Endodermal cell (in vitro differentiated cells): ENCODE data around the gene EZR. TPM values are rescaled to one million over a fixed set of nuclear protein-coding genes. Genes with fewer than 3 reads are reported as not detected.
A peak's percentile ranks its signal among the peaks of the same experiment; 100 is the strongest.

Source experiments
- DNase-seq: peaks from one replicate; pipeline ENCODE4 v3.0.0-alpha.2; 2017
- H3K27ac ChIP-seq: 2 replicates; pipeline ENCODE4 v1.5.1; 2013; ENCODE audit warnings: mild to moderate bottlenecking, low read depth, low read length, moderate library complexity
- H3K27me3 ChIP-seq: 2 replicates; pipeline ENCODE4 v1.6.1; 2013; ENCODE audit warnings: mild to moderate bottlenecking, low read length, moderate library complexity; ENCODE audit not compliant: insufficient read depth, control insufficient read depth, poor library complexity, severe bottlenecking
- H3K36me3 ChIP-seq: 2 replicates; pipeline ENCODE4 v1.7.0; 2013; ENCODE audit warnings: mild to moderate bottlenecking, low read length, moderate library complexity; ENCODE audit not compliant: control insufficient read depth, insufficient read depth
- H3K4me1 ChIP-seq: one replicate; pipeline ENCODE4 v1.7.0; 2013; ENCODE audit warnings: low read length; ENCODE audit not compliant: control insufficient read depth, insufficient read depth
- H3K4me3 ChIP-seq: 2 replicates; pipeline ENCODE4 v1.5.1; 2013; ENCODE audit warnings: mild to moderate bottlenecking, low read length, moderate library complexity
- H3K9ac ChIP-seq: 2 replicates; pipeline ENCODE4 v1.6.1; 2013; ENCODE audit warnings: mild to moderate bottlenecking, low read length, moderate library complexity; ENCODE audit not compliant: poor library complexity, severe bottlenecking; ENCODE audit errors: extremely low read depth
- H3K9me3 ChIP-seq: 2 replicates; pipeline ENCODE4 v1.6.1; 2013; ENCODE audit warnings: mild to moderate bottlenecking, low read length, moderate library complexity; ENCODE audit not compliant: control insufficient read depth
- H3K27ac Mint-ChIP-seq: 2 replicates; pipeline ENCODE4 v1.8.0; 2020; ENCODE audit warnings: mixed read lengths
- H3K27me3 Mint-ChIP-seq: 2 replicates; pipeline ENCODE4 v1.8.0; 2021; ENCODE audit warnings: mild to moderate bottlenecking, mixed read lengths; ENCODE audit not compliant: insufficient read depth
- H3K36me3 Mint-ChIP-seq: 2 replicates; pipeline ENCODE4 v1.8.0; 2020; ENCODE audit warnings: low read depth, mixed read lengths
- H3K4me1 Mint-ChIP-seq: 2 replicates; pipeline ENCODE4 v1.8.0; 2020; ENCODE audit warnings: mixed read lengths
- H3K4me3 Mint-ChIP-seq: 2 replicates; pipeline ENCODE4 v1.8.0; 2020; ENCODE audit warnings: mild to moderate bottlenecking, moderate library complexity, mixed read lengths
- H3K9me3 Mint-ChIP-seq: 2 replicates; pipeline ENCODE4 v1.8.0; 2020; ENCODE audit warnings: mild to moderate bottlenecking, mixed read lengths
- CTCF ChIP-seq: fragments of 200-600 bp; sonication (generic); conservative IDR thresholded peaks from 2 replicates; pipeline ENCODE4 v1.5.0; 2021; ENCODE audit warnings: antibody characterized with exemption, mild to moderate bottlenecking
- WGBS, 2 experiments: methylation state at CpG; one replicate each; pipeline versions ENCODE4 v1.1.5 to v1.1.7; 2013; ENCODE audit warnings: missing lambda C conversion rate in 2 of 2, mixed read lengths in 1 of 2; ENCODE audit not compliant: insufficient coverage in 1 of 2, insufficient read length in 1 of 2; 5-methylcytosine and 5-hydroxymethylcytosine counted together
- total RNA-seq, 2 donors: library from RNA; stranded (reverse); fragmentation: NEBNext Ultra II Directional in 1 of 2; extraction: Animal tissue kit (Norgen Biotek cat#: 25700) in 1 of 2; gene quantifications; 2 replicates in 1 of 2; 3 replicates in 1 of 2; pipeline ENCODE4 v1.2.1, GENCODE V29; 2021

Gene EZR
- total RNA-seq, 2 donors from 2014 or later, result 145 to 209 TPM

GRCh38 chr6:158805698-158806377, 13.3 kb downstream of the EZR start:
- H3K27me3 ChIP-seq, result no peaks in the 10 kb centered on the region
- DNase-seq, result peak; percentile 45
- H3K27ac Mint-ChIP-seq, result peak overlapping the region; percentile 41
- 89 to 100% methylated on average over 1 to 4 of the region's 5 CpGs for WGBS, 2 experiments
- no peak for TF ChIP-seq CTCF
- H3K9me3 ChIP-seq, result no peaks in the 10 kb centered on the region
- no peaks in the 10 kb centered on the region for H3K27me3 Mint-ChIP-seq
- no peak overlapping the region for H3K27ac ChIP-seq
- H3K4me1 ChIP-seq, result peaks cover 22% of the 10 kb centered on the region
- H3K9me3 Mint-ChIP-seq, result no peaks in the 10 kb centered on the region
- no peak overlapping the region for H3K9ac ChIP-seq
- peaks cover 71% of the 10 kb centered on the region for H3K36me3 ChIP-seq
- H3K4me1 Mint-ChIP-seq, result peaks cover 82% of the 10 kb centered on the region
- peaks cover 51% of the 10 kb centered on the region for H3K36me3 Mint-ChIP-seq
- no peak overlapping the region for H3K4me3 Mint-ChIP-seq
- H3K4me3 ChIP-seq, result no peak overlapping the region

- Mint-ChIP-seq H3K9me3 (no peaks in the 10 kb centered on the region), H3K36me3 (peaks cover 43% of the 10 kb centered on the region), H3K4me1 (peaks cover 77% of the 10 kb centered on the region), H3K4me3 (no peak overlapping the region), H3K27ac (no peak overlapping the region), H3K27me3 (no peaks in the 10 kb centered on the region)
- H3K4me3 ChIP-seq, result no peak overlapping the region
- no peaks in the 10 kb centered on the region for H3K27me3 ChIP-seq
- no peak overlapping the region for H3K9ac ChIP-seq
- no peak overlapping the region for H3K27ac ChIP-seq
- peaks cover 19% of the 10 kb centered on the region for H3K4me1 ChIP-seq
- DNase-seq, result no peak
- no peak for TF ChIP-seq CTCF
- peaks cover 71% of the 10 kb centered on the region for H3K36me3 ChIP-seq
- no peaks in the 10 kb centered on the region for H3K9me3 ChIP-seq
These were observed 15.0 kb downstream of the EZR start for GRCh38 chr6:158804207-158804606.

GRCh38 chr6:158803733-158804143, 15.4 kb downstream of the EZR start:
- no peaks in the 10 kb centered on the region for H3K27me3 Mint-ChIP-seq
- peaks cover 43% of the 10 kb centered on the region for H3K36me3 Mint-ChIP-seq
- Histone ChIP-seq H3K27ac (no peak overlapping the region), H3K9ac (no peak overlapping the region), H3K9me3 (no peaks in the 10 kb centered on the region), H3K4me1 (peaks cover 19% of the 10 kb centered on the region), H3K4me3 (no peak overlapping the region), H3K27me3 (no peaks in the 10 kb centered on the region), H3K36me3 (peaks cover 71% of the 10 kb centered on the region)
- H3K4me1 Mint-ChIP-seq, result peaks cover 77% of the 10 kb centered on the region
- no peaks in the 10 kb centered on the region for H3K9me3 Mint-ChIP-seq
- peak overlapping the region; percentile 27 for H3K27ac Mint-ChIP-seq
- DNase-seq, result peak; percentile 49
- TF ChIP-seq CTCF, result no peak
- WGBS, 2 experiments, result 89 to 93% methylated on average over 5 of the region's 5 CpGs
- no peak overlapping the region for H3K4me3 Mint-ChIP-seq
